ENCODE data around the gene DDX56. TPM values are rescaled to one million over a fixed set of nuclear protein-coding genes. Genes with fewer than 3 reads are reported as not detected.

The DDX56 gene
- total RNA-seq, 6 experiments from 2014 or later: 31.8 to 42.2 (median 36.5) TPM

- ATAC-seq: no peak
- 87% methylated on average over 12 of the region's 12 CpGs for WGBS (ENCODE audit: insufficient coverage, low coverage, low lambda C conversion rate, missing lambda C conversion rate)
- Histone ChIP-seq H3K27me3 (no peaks in the 10 kb centered on the region), H3K9me3 (no peaks in the 10 kb centered on the region), H3K27ac (no peak overlapping the region), H3K4me1 (no peaks in the 10 kb centered on the region), H3K36me3 (no peaks in the 10 kb centered on the region), H3K4me3 (no peak overlapping the region)
- intact Hi-C loops (cut with DNase I): no loop called here
- no peak for DNase-seq
- TF ChIP-seq POLR2A (IDR thresholded peaks at IDR 0.05): no peak
- TF ChIP-seq CTCF (IDR thresholded peaks at IDR 0.05): no peak
Observed at GRCh38 chr7:44616545-44616944, 42.8 kb upstream of the DDX56 start.

GRCh38 chr7:44615793-44616192 is 42.1 kb upstream of the DDX56 start:
- H3K27ac ChIP-seq: no peak overlapping the region
- DNase-seq: no peak
- intact Hi-C loops (cut with DNase I): no loop called here
- no peak overlapping the region for H3K4me3 ChIP-seq
- ATAC-seq: no peak
- H3K36me3 ChIP-seq: no peaks in the 10 kb centered on the region
- no peaks in the 10 kb centered on the region for H3K27me3 ChIP-seq
- no peaks in the 10 kb centered on the region for H3K4me1 ChIP-seq
- no peaks in the 10 kb centered on the region for H3K9me3 ChIP-seq
- TF ChIP-seq CTCF (IDR thresholded peaks at IDR 0.05) (no peak), POLR2A (IDR thresholded peaks at IDR 0.05) (no peak)
- WGBS (ENCODE audit: insufficient coverage, low coverage, low lambda C conversion rate, missing lambda C conversion rate): 86% methylated on average over 5 of the region's 5 CpGs

- TF ChIP-seq CTCF (IDR thresholded peaks at IDR 0.05): no peak
- TF ChIP-seq POLR2A (IDR thresholded peaks at IDR 0.05): no peak
- ATAC-seq (peak; percentile 58 to 80 (median 72)), DNase-seq (no peak)
- intact Hi-C loops (cut with DNase I): no loop called here
- Histone ChIP-seq H3K27ac (no peak overlapping the region), H3K4me1 (no peaks in the 10 kb centered on the region), H3K27me3 (no peaks in the 10 kb centered on the region), H3K4me3 (no peak overlapping the region), H3K36me3 (no peaks in the 10 kb centered on the region), H3K9me3 (no peaks in the 10 kb centered on the region)
- 53% methylated on average over 2 of the region's 2 CpGs for WGBS (ENCODE audit: insufficient coverage, low coverage, low lambda C conversion rate, missing lambda C conversion rate)
Observed at GRCh38 chr7:44615149-44615611, 41.5 kb upstream of the DDX56 start.

GRCh38 chr7:44609829-44610228 is 36.1 kb upstream of the DDX56 start:
- DNase-seq (no peak), ATAC-seq (no peak)
- Histone ChIP-seq H3K27me3 (no peaks in the 10 kb centered on the region), H3K9me3 (no peaks in the 10 kb centered on the region), H3K4me3 (no peak overlapping the region), H3K27ac (no peak overlapping the region), H3K36me3 (no peaks in the 10 kb centered on the region), H3K4me1 (peaks cover 0 to 11% (median 1%) of the 10 kb centered on the region in 4 donors)
- WGBS (ENCODE audit: insufficient coverage, low coverage, low lambda C conversion rate, missing lambda C conversion rate): 85% methylated on average over 3 of the region's 3 CpGs
- no peak for TF ChIP-seq POLR2A (IDR thresholded peaks at IDR 0.05)
- no peak for TF ChIP-seq CTCF (IDR thresholded peaks at IDR 0.05)
- intact Hi-C loops (cut with DNase I): no loop called here
